Lower lobe of right lung (tissue), 2 donors: ENCODE results near the gene ZPBP2. TPM values are rescaled to one million over a fixed set of nuclear protein-coding genes. Genes with fewer than 3 reads are reported as not detected.
"Not testable (repeated sequence)": the region's sequence is repeated elsewhere in the genome, so short reads cannot be mapped to it uniquely, and the experiment has no call there.

ENCODE experiments used
- ATAC-seq, 2 donors: fragments of 200-7000 bp; cut with Tn5 transposase; one replicate each; pipeline ENCODE4 v1.9.1; 2020 to 2022; ENCODE audit warnings: mild to moderate bottlenecking in 2 of 2, moderate library complexity in 2 of 2
- DNase-seq: peaks from one replicate; pipeline ENCODE4 v3.0.0-alpha.2; 2020
- H3K27ac ChIP-seq: fragments of 200-600 bp; one replicate; pipeline ENCODE4 v1.8.0; 2022
- H3K27me3 ChIP-seq: fragments of 200-600 bp; one replicate; pipeline ENCODE4 v1.8.0; 2022; ENCODE audit warnings: low read depth
- H3K36me3 ChIP-seq: fragments of 200-600 bp; one replicate; pipeline ENCODE4 v1.8.0; 2022; ENCODE audit warnings: mild to moderate bottlenecking
- H3K4me1 ChIP-seq: fragments of 200-600 bp; one replicate; pipeline ENCODE4 v1.8.0; 2022
- H3K4me3 ChIP-seq: fragments of 200-600 bp; one replicate; pipeline ENCODE4 v1.8.0; 2022; ENCODE audit warnings: mild to moderate bottlenecking
- H3K9me3 ChIP-seq: fragments of 200-600 bp; one replicate; pipeline ENCODE4 v1.8.0; 2022
- CTCF ChIP-seq: fragments of 200-600 bp; IDR thresholded peaks from one replicate; pipeline ENCODE4 v1.8.0; 2022; ENCODE audit warnings: antibody characterized with exemption, mild to moderate bottlenecking
- intact Hi-C: fragments of 100-400 bp; cut with DNase I; formaldehyde crosslinking; loops from one replicate; pipeline ENCODE4 v1.11.0; 2022
- total RNA-seq: library from RNA; stranded (reverse); fragmentation: NEBNext Ultra II Directional; extraction: Animal tissue kit (Norgen Biotek cat#: 25700); gene quantifications from one replicate; pipeline ENCODE4 v1.2.1, GENCODE V29; 2021
- donor health status: DM: no; HTN: yes; CAD: no; lungs with severe emphysema.

The ZPBP2 gene
- total RNA-seq, 1 donor from 2014 or later: not detected

GRCh38 chr17:39867084-39867879, 720 bp upstream of the ZPBP2 start:
- Histone ChIP-seq H3K4me1 (peaks cover 8% of the 10 kb centered on the region), H3K27ac (peak overlapping the region; percentile 12), H3K4me3 (peak overlapping the region; percentile 28)

GRCh38 chr17:39868554-39868942, 546 bp downstream of the ZPBP2 start:
- DNase-seq (no peak), ATAC-seq (no peak)
- H3K27me3 ChIP-seq: peaks cover 48% of the 10 kb centered on the region
- no peak overlapping the region for H3K4me3 ChIP-seq
- peaks cover 8% of the 10 kb centered on the region for H3K4me1 ChIP-seq
- H3K27ac ChIP-seq: no peak overlapping the region
- no peaks in the 10 kb centered on the region for H3K36me3 ChIP-seq
- no peak for TF ChIP-seq CTCF
- no peaks in the 10 kb centered on the region for H3K9me3 ChIP-seq
- intact Hi-C loops: no loop called here

More at GRCh38 chr17:39867084-39867879, 720 bp upstream of the ZPBP2 start:
- ATAC-seq (peak in 1 of 2 donors; percentile 36), DNase-seq (no peak)
- H3K36me3 ChIP-seq: no peaks in the 10 kb centered on the region
- TF ChIP-seq CTCF: no peak
- intact Hi-C loops: no loop called here
- no peaks in the 10 kb centered on the region for H3K9me3 ChIP-seq
- peaks cover 59% of the 10 kb centered on the region for H3K27me3 ChIP-seq

GRCh38 chr17:39870776-39871175, 2.8 kb downstream of the ZPBP2 start:
- ATAC-seq: no peak
- no peak for DNase-seq
- no peak overlapping the region for H3K4me3 ChIP-seq
- no peak overlapping the region for H3K27ac ChIP-seq
- no peaks in the 10 kb centered on the region for H3K4me1 ChIP-seq
- H3K27me3 ChIP-seq: peaks cover 32% of the 10 kb centered on the region
- no peak for TF ChIP-seq CTCF
- intact Hi-C loops: no loop called here
- no peaks in the 10 kb centered on the region for H3K36me3 ChIP-seq
- H3K9me3 ChIP-seq: no peaks in the 10 kb centered on the region

- TF ChIP-seq CTCF: no peak
- Histone ChIP-seq H3K9me3 (no peaks in the 10 kb centered on the region), H3K27me3 (peaks cover 27% of the 10 kb centered on the region), H3K4me3 (no peak overlapping the region), H3K4me1 (no peaks in the 10 kb centered on the region), H3K27ac (no peak overlapping the region), H3K36me3 (no peaks in the 10 kb centered on the region)
- intact Hi-C loops: no loop called here
- ATAC-seq: no peak
- no peak for DNase-seq
These were observed 3.8 kb downstream of the ZPBP2 start for GRCh38 chr17:39871801-39872200.

GRCh38 chr17:39872751-39873150, 4.7 kb downstream of the ZPBP2 start:
- Histone ChIP-seq H3K27ac (no peak overlapping the region), H3K9me3 (no peaks in the 10 kb centered on the region), H3K36me3 (no peaks in the 10 kb centered on the region), H3K27me3 (peaks cover 18% of the 10 kb centered on the region), H3K4me1 (no peaks in the 10 kb centered on the region), H3K4me3 (no peak overlapping the region)
- intact Hi-C loops: no loop called here
- peak; percentile 29 for TF ChIP-seq CTCF
- DNase-seq (no peak), ATAC-seq (no peak)

GRCh38 chr17:39886102-39886501, 18.1 kb downstream of the ZPBP2 start:
- H3K4me1 ChIP-seq, DNase-seq, ATAC-seq, H3K27me3 ChIP-seq, H3K4me3 ChIP-seq, H3K9me3 ChIP-seq, intact Hi-C loops, H3K36me3 ChIP-seq, H3K27ac ChIP-seq: not testable (repeated sequence)
